ENCODE data around the gene SRP68.
A peak's percentile ranks its signal among the peaks of the same experiment; 100 is the strongest.

SRP68 gene

DNA sequence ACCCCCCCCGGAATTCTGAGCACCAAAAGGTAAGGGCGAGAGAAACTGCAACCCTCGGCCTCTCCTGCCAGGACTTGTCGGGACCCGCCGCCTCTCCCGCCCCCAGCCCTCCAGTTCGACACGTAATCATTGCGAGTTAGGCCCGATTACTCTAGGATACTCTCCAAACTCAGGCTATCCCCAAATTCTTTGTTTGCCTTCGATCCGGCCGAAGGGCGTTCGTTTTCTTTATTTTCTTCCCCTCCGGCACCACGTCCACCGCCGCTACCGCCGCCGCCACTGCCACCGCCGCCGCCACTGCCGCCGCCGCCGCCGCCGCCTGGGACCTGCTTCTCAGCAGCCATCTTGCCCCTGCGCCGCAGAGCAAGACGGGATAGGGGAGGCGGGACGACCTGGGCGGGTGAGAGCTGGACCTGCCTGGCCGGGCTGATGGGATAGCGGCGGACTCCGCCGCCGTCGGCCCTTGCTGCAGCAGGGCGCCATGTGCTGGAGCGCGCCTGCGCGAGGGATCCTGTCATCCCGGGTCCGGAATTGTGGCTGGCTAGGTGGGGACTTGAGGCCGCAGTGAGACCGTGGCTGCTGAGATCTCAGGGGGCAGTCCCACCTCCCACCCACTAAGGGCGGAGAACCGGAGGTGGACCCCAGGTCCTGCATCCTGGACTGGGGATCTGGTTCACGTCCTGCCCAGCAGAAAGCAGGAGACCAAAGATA lies at the start of gene SRP68:
Gene SRP68 (minus strand): TSS at position 370 of the 711 bp plus-strand sequence. CDS start 26 bp downstream, at position 344.
- H3K36me3 ChIP-seq (ENCODE audit: insufficient read depth, low read length): peaks cover 7% of the 10 kb centered on the region
- H3K4me1 ChIP-seq (ENCODE audit: insufficient read depth, low read length): peaks cover 33% of the 10 kb centered on the region

DNA sequence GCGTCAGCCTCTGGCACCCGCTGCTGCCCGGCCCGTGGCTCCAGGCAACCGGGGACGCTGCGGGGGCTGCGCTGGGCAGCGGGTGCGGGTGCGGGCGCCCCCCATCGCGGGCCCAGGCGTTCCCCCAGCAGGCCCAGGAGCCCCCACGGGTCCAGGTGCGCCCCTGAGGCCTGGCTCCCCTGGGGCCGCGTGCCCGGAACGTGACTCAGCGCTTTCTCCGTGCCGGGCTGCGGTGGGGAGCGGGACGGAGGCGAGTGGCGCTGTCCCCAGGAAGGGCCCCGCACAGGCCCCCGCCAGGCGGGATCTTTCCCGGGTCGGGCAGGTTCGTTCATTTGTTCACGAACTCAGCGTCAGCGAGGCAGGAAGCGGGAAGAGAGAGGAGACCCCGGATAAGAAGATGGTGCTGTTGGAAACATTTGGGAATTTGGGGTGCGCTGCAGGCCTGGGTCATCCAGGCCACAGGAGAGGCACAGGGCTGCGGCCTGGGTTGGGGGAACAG lies 49.7 kb upstream of the SRP68 start:
- Histone ChIP-seq H3K9ac (ENCODE audit: low read length) (no peak overlapping the region), H3K4me3 (ENCODE audit: low read depth in 1 of 2, low read length in 2 of 2) (peak overlapping the region; percentile 50 to 53), H3K27me3 (ENCODE audit: control insufficient read depth in 1 of 2, insufficient read depth in 2 of 2, low read length in 2 of 2) (no peaks in the 10 kb centered on the region), H3K4me1 (ENCODE audit: insufficient read depth, low read length) (no peaks in the 10 kb centered on the region), H3K9me3 (ENCODE audit: low read length) (no peaks in the 10 kb centered on the region), H3K36me3 (ENCODE audit: insufficient read depth, low read length) (no peaks in the 10 kb centered on the region), H3K27ac (ENCODE audit: low read depth, low read length) (peak overlapping the region; percentile 13)

More for the DNA sequence above, at the start of gene SRP68:
- H3K9me3 ChIP-seq (ENCODE audit: low read length): no peaks in the 10 kb centered on the region
- H3K4me3 ChIP-seq (ENCODE audit: low read depth in 1 of 2, low read length in 2 of 2): peak within 1 kb of the TSS; percentile 79 to 100
- H3K27me3 ChIP-seq (ENCODE audit: control insufficient read depth in 1 of 2, insufficient read depth in 2 of 2, low read length in 2 of 2): peaks cover 24 to 38% of the 10 kb centered on the region in 2 donors
- peak within 1 kb of the TSS; percentile 90 for H3K27ac ChIP-seq (ENCODE audit: low read depth, low read length)
- peak within 1 kb of the TSS; percentile 99 for H3K9ac ChIP-seq (ENCODE audit: low read length)

- H3K9ac ChIP-seq (ENCODE audit: low read length): no peak overlapping the region
- H3K27me3 ChIP-seq (ENCODE audit: control insufficient read depth in 1 of 2, insufficient read depth in 2 of 2, low read length in 2 of 2): no peaks in the 10 kb centered on the region
- no peaks in the 10 kb centered on the region for H3K36me3 ChIP-seq (ENCODE audit: insufficient read depth, low read length)
- no peaks in the 10 kb centered on the region for H3K9me3 ChIP-seq (ENCODE audit: low read length)
- no peak overlapping the region for H3K27ac ChIP-seq (ENCODE audit: low read depth, low read length)
- no peak overlapping the region for H3K4me3 ChIP-seq (ENCODE audit: low read depth in 1 of 2, low read length in 2 of 2)
- H3K4me1 ChIP-seq (ENCODE audit: insufficient read depth, low read length): no peaks in the 10 kb centered on the region
Measured at GRCh38 chr17:76120658-76121008, 48.3 kb upstream of the SRP68 start.

- no peaks in the 10 kb centered on the region for H3K4me1 ChIP-seq (ENCODE audit: insufficient read depth, low read length)
- H3K36me3 ChIP-seq (ENCODE audit: insufficient read depth, low read length): no peaks in the 10 kb centered on the region
- H3K4me3 ChIP-seq (ENCODE audit: low read depth in 1 of 2, low read length in 2 of 2): no peak overlapping the region
- no peaks in the 10 kb centered on the region for H3K9me3 ChIP-seq (ENCODE audit: low read length)
- H3K9ac ChIP-seq (ENCODE audit: low read length): no peak overlapping the region
- H3K27me3 ChIP-seq (ENCODE audit: control insufficient read depth in 1 of 2, insufficient read depth in 2 of 2, low read length in 2 of 2): no peaks in the 10 kb centered on the region
- no peak overlapping the region for H3K27ac ChIP-seq (ENCODE audit: low read depth, low read length)
Measured at GRCh38 chr17:76119409-76120371, 47.4 kb upstream of the SRP68 start.

DNA sequence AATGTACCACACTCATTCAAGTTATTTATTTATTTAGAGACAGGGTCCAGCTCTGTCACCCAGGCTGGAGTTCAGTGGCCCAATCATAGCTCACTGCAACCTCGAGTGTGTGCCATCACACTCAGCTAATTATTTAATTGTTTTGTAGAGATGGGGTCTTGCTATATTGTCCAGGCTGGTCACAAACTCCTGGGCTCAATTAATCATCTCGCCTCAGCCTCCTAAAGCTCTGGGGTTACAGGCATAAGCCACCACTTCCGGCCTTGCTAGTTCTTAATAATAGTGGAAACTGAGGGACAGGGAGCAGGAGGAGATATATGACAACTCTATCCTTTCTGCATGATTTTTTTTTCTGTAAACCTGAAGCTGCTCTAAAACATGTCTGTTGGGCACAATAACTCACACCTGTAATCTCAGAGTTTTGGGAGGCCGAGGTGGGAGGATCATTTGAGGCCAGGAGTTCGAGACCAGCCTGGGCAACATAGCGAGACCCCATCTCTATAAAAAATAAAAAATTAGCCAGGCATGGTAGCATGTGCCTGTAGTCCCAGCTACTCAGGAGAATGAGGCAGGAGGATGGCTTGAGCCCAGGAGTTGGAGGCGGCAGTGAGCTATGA lies 42.9 kb upstream of the SRP68 start:
- Histone ChIP-seq H3K9ac (ENCODE audit: low read length) (no peak overlapping the region), H3K4me3 (ENCODE audit: low read depth in 1 of 2, low read length in 2 of 2) (no peak overlapping the region), H3K4me1 (ENCODE audit: insufficient read depth, low read length) (no peaks in the 10 kb centered on the region), H3K36me3 (ENCODE audit: insufficient read depth, low read length) (no peaks in the 10 kb centered on the region), H3K27ac (ENCODE audit: low read depth, low read length) (no peak overlapping the region), H3K27me3 (ENCODE audit: control insufficient read depth in 1 of 2, insufficient read depth in 2 of 2, low read length in 2 of 2) (no peaks in the 10 kb centered on the region), H3K9me3 (ENCODE audit: low read length) (no peaks in the 10 kb centered on the region)

DNA sequence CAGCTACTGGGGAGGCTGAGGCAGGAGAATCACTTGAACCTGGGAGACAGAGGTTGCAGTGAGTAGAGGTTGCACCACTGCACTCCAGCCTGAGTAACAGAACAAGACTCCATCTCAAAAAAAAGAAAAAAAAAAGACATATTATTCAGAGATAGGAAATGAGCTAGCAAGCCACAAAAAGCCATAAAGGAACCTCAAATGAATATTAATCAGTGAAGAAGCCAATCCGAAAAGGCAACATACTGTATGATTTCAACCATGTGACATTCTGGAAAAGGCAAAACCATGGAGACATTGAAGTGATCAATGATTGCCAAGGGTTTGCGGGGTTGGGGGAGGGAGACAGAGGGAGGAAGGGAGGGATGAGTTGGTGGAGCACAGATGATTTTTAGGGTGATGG lies 39.6 kb upstream of the SRP68 start:
- H3K4me1 ChIP-seq (ENCODE audit: insufficient read depth, low read length): no peaks in the 10 kb centered on the region
- H3K9ac ChIP-seq (ENCODE audit: low read length): no peak overlapping the region
- no peak overlapping the region for H3K27ac ChIP-seq (ENCODE audit: low read depth, low read length)
- H3K27me3 ChIP-seq (ENCODE audit: control insufficient read depth in 1 of 2, insufficient read depth in 2 of 2, low read length in 2 of 2): no peaks in the 10 kb centered on the region
- H3K4me3 ChIP-seq (ENCODE audit: low read depth in 1 of 2, low read length in 2 of 2): no peak overlapping the region
- no peaks in the 10 kb centered on the region for H3K9me3 ChIP-seq (ENCODE audit: low read length)
- no peaks in the 10 kb centered on the region for H3K36me3 ChIP-seq (ENCODE audit: insufficient read depth, low read length)

DNA sequence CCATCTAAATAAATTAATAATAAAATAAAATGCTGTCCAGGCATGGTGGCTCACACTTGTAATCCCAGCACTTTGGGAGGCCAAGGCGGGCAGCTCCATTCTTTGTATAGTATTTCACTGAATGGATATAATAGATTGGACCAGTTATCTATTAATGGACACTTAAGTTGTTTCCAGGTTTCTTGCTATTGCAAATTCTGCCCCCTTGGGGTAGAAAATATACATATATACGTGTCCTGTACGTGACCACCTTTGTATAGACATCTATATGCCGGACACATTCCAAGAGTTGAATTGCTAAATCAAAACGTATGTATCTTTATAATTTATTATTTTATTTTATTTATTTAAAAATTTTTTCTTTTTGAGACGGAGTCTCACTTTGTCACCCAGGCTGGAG lies 35.2 kb upstream of the SRP68 start:
- Histone ChIP-seq H3K36me3 (ENCODE audit: insufficient read depth, low read length) (no peaks in the 10 kb centered on the region), H3K4me1 (ENCODE audit: insufficient read depth, low read length) (peaks cover 11% of the 10 kb centered on the region), H3K27ac (ENCODE audit: low read depth, low read length) (no peak overlapping the region), H3K9me3 (ENCODE audit: low read length) (no peaks in the 10 kb centered on the region), H3K4me3 (ENCODE audit: low read depth in 1 of 2, low read length in 2 of 2) (no peak overlapping the region), H3K9ac (ENCODE audit: low read length) (no peak overlapping the region), H3K27me3 (ENCODE audit: control insufficient read depth in 1 of 2, insufficient read depth in 2 of 2, low read length in 2 of 2) (no peaks in the 10 kb centered on the region)

DNA sequence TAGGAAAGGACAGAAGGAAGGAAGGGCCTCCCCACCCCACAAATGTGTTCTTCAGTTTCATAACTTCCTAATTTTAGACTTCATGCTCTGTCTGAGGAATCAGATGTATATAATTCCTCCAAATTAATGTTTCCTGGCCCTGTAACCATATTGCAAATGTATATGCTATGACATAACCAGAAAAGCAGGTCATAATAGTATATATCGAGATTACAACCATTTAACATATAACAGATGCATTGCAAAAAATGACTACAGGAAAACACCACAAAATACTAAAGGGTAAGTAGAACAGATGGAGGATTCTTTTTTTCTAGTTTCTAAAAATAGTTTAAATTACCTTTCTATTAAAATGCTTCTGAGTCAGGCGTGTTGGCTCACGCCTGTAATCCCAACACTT lies 34.4 kb upstream of the SRP68 start:
- Histone ChIP-seq H3K27me3 (ENCODE audit: control insufficient read depth in 1 of 2, insufficient read depth in 2 of 2, low read length in 2 of 2) (no peaks in the 10 kb centered on the region), H3K27ac (ENCODE audit: low read depth, low read length) (no peak overlapping the region), H3K9me3 (ENCODE audit: low read length) (no peaks in the 10 kb centered on the region), H3K4me3 (ENCODE audit: low read depth in 1 of 2, low read length in 2 of 2) (no peak overlapping the region), H3K36me3 (ENCODE audit: insufficient read depth, low read length) (peaks cover 3% of the 10 kb centered on the region), H3K9ac (ENCODE audit: low read length) (no peak overlapping the region), H3K4me1 (ENCODE audit: insufficient read depth, low read length) (peaks cover 17% of the 10 kb centered on the region)

DNA sequence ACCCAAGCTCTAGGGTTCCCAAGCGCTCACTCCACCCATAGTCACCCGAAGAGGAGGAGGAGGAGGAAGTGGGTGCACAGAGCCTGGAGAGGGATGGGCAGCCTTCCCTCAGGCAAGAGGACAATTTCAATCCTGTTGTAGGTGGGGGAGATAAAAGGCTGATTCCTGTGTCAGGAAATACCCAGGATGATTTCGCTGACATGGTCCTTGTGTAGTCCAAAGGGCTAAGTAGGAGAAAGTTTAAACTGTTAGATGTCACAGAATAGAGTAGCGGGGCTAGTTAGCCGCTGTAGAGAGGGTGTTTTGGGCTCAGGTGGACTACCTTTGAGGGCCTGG lies 32.5 kb upstream of the SRP68 start:
- no peaks in the 10 kb centered on the region for H3K27me3 ChIP-seq (ENCODE audit: control insufficient read depth in 1 of 2, insufficient read depth in 2 of 2, low read length in 2 of 2)
- no peak overlapping the region for H3K4me3 ChIP-seq (ENCODE audit: low read depth in 1 of 2, low read length in 2 of 2)
- H3K9ac ChIP-seq (ENCODE audit: low read length): no peak overlapping the region
- no peaks in the 10 kb centered on the region for H3K9me3 ChIP-seq (ENCODE audit: low read length)
- H3K36me3 ChIP-seq (ENCODE audit: insufficient read depth, low read length): peaks cover 13% of the 10 kb centered on the region
- H3K4me1 ChIP-seq (ENCODE audit: insufficient read depth, low read length): peaks cover 17% of the 10 kb centered on the region
- H3K27ac ChIP-seq (ENCODE audit: low read depth, low read length): no peak overlapping the region

DNA sequence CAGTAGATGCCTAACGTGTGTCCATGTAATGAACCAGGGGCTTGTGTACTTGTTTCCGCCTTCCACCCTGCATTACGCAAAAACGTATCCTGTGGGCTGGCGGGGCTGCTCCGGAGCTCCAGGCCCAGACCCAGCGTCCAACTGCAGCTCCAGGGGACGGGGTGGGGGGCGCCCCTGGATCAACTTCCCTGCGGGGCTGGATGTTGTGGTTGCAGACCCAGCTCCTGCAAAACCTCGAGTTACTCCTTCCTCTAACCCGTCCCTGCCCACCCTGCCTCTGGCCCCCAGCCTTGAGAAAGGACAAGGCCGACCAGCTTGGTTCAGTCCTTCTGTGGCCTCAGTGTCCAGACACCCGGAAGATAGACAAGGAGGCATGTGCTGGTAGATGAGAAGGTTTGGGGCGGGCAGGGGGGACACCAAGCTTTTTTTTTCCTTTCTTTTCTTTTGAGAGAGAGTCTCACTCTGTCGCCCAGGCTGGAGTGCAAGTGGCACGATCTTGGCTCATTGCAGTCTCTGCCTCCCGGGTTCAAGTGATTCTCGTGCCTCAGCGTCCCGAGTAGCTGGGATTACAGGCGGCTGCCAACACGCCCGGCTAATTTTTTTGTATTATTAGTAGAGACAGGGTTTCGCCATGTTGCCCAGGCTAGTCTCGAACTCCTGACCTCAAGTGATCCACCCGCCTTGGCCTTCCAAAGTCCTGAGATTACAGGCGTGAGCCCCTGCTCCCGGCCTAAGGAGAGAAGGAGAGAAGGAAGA lies 32.0 kb upstream of the SRP68 start:
- Histone ChIP-seq H3K4me1 (ENCODE audit: insufficient read depth, low read length) (peaks cover 17% of the 10 kb centered on the region), H3K36me3 (ENCODE audit: insufficient read depth, low read length) (peaks cover 15% of the 10 kb centered on the region), H3K27ac (ENCODE audit: low read depth, low read length) (peak overlapping the region; percentile 88), H3K9me3 (ENCODE audit: low read length) (no peaks in the 10 kb centered on the region), H3K4me3 (ENCODE audit: low read depth in 1 of 2, low read length in 2 of 2) (peak overlapping the region; percentile 76 to 86), H3K9ac (ENCODE audit: low read length) (peak overlapping the region; percentile 41), H3K27me3 (ENCODE audit: control insufficient read depth in 1 of 2, insufficient read depth in 2 of 2, low read length in 2 of 2) (no peaks in the 10 kb centered on the region)
